Keratinocyte (primary cell): Measurements from ENCODE around the gene LRRC42.

Experiments used
- EZH2 ChIP-seq: IDR thresholded peaks from one replicate; pipeline ENCODE4 v1.6.1; 2012; ENCODE audit warnings: inconsistent platforms, mild to moderate bottlenecking, low read length, moderate library complexity
- TF ChIP-seq, protein P1 (sequence below), 3 experiments: IDR thresholded peaks in 1 of 3; conservative IDR thresholded peaks in 1 of 3; optimal IDR thresholded peaks in 1 of 3; 2 replicates in 2 of 3; 3 replicates in 1 of 3; pipeline versions ENCODE3 to v1.5.1; 2011; ENCODE audit warnings: low read length in 3 of 3, mild to moderate bottlenecking in 3 of 3, moderate library complexity in 2 of 3, control low read depth in 1 of 3, inconsistent platforms in 1 of 3; ENCODE audit not compliant: insufficient read depth in 2 of 3; ENCODE audit errors: extremely low read depth in 1 of 3

GRCh38 chr1:53945433-53946251, 508 bp upstream of the LRRC42 start, which contains the start of gene IFT25:
- TF ChIP-seq, protein P1, sequence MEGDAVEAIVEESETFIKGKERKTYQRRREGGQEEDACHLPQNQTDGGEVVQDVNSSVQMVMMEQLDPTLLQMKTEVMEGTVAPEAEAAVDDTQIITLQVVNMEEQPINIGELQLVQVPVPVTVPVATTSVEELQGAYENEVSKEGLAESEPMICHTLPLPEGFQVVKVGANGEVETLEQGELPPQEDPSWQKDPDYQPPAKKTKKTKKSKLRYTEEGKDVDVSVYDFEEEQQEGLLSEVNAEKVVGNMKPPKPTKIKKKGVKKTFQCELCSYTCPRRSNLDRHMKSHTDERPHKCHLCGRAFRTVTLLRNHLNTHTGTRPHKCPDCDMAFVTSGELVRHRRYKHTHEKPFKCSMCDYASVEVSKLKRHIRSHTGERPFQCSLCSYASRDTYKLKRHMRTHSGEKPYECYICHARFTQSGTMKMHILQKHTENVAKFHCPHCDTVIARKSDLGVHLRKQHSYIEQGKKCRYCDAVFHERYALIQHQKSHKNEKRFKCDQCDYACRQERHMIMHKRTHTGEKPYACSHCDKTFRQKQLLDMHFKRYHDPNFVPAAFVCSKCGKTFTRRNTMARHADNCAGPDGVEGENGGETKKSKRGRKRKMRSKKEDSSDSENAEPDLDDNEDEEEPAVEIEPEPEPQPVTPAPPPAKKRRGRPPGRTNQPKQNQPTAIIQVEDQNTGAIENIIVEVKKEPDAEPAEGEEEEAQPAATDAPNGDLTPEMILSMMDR (optimal IDR thresholded peaks at IDR 0.05 in 1 of 3, IDR thresholded peaks at IDR 0.05 in 1 of 3, conservative IDR thresholded peaks at IDR 0.05 in 1 of 3; ENCODE audit: extremely low read depth in 1 of 3, insufficient read depth in 2 of 3, low read length in 3 of 3) = no peak
- no peak for TF ChIP-seq EZH2
